K562 (cell line): ENCODE measurements around the gene LRRC74B. TPM values are rescaled to one million over a fixed set of nuclear protein-coding genes. Genes with fewer than 3 reads are reported as not detected.

Experiments used
- ILK ChIP-seq: fragments of 450-650 bp; IDR thresholded peaks from 2 replicates; pipeline ENCODE4 v1.6.1; 2016; ENCODE audit warnings: missing genetic modification characterization, low read depth, mild to moderate bottlenecking, missing compliant biosample characterization, moderate library complexity, borderline replicate concordance
- KDM5B ChIP-seq: fragments of 200-600 bp; sonication (generic); IDR thresholded peaks from 2 replicates; pipeline ENCODE4 v1.6.1; 2012; ENCODE audit warnings: low read depth, mild to moderate bottlenecking, moderate library complexity, low read length, control low read depth, inconsistent platforms; ENCODE audit not compliant: insufficient replicate concordance
- RFX1 ChIP-seq: fragments of 450-650 bp; IDR thresholded peaks from 2 replicates; pipeline ENCODE4 v1.6.1; 2016; ENCODE audit warnings: mild to moderate bottlenecking, moderate library complexity
- polyA plus RNA-seq, 8 experiments: library from polyadenylated mRNA; depleted of rRNA in 4 of 8; stranded (reverse) in 5 of 8; unstranded in 3 of 8; fragments of >200 nt; fragmentation: Nextera tagmentation in 2 of 8; fragmentation: Illumina TruSeq in 1 of 8; extraction: Ambion mirVana in 2 of 8; extraction: Trizol in 1 of 8; gene quantifications; 2 replicates each; pipeline versions ENCODE4 v1.2.1 to v1.2.3, GENCODE V29; 2011 to 2014; ENCODE audit warnings: inconsistent platforms in 1 of 8, missing spikeins in 1 of 8
- total RNA-seq, 7 experiments: library from RNA; depleted of rRNA in 6 of 7; stranded (reverse); fragments of >200 nt in 6 of 7; fragmentation: Illumina TruSeq in 2 of 7; extraction: Trizol in 2 of 7; gene quantifications; 2 replicates each; pipeline versions ENCODE4 v1.2.1 to v1.2.3, GENCODE V29; 2011 to 2021; ENCODE audit warnings: low replicate concordance in 1 of 7
- TF ChIP-seq, protein P1 (sequence below), 2 experiments: fragments of 450-650 bp; formaldehyde crosslinking in 1 of 2; IDR thresholded peaks; 2 replicates each; pipeline versions ENCODE4 v1.4.0 to v1.6.1; 2014 to 2020; ENCODE audit warnings: mild to moderate bottlenecking in 2 of 2, borderline replicate concordance in 1 of 2, low read depth in 1 of 2
- TF ChIP-seq, protein P2 (sequence below): sonication (generic); formaldehyde crosslinking; IDR thresholded peaks from 2 replicates; pipeline ENCODE4 v1.8.0; 2023; ENCODE audit warnings: mild to moderate bottlenecking, missing genetic modification reagents
- TF ChIP-seq, protein P3 (sequence below): fragments of 450-650 bp; formaldehyde crosslinking; IDR thresholded peaks from 2 replicates; pipeline ENCODE4 v1.4.0; 2022; ENCODE audit warnings: mild to moderate bottlenecking, moderate library complexity
- TF ChIP-seq, protein P4 (sequence below): sonication (generic); formaldehyde crosslinking; IDR thresholded peaks from 2 replicates; pipeline ENCODE4 v1.8.1; 2023; ENCODE audit warnings: mild to moderate bottlenecking, missing genetic modification reagents, moderate library complexity

Gene LRRC74B
- total and polyA plus RNA-seq, 9 of the 15 experiments (the other 6 are each of a cell fraction or from before 2014, with no cell fraction given), result not detected

DNA sequence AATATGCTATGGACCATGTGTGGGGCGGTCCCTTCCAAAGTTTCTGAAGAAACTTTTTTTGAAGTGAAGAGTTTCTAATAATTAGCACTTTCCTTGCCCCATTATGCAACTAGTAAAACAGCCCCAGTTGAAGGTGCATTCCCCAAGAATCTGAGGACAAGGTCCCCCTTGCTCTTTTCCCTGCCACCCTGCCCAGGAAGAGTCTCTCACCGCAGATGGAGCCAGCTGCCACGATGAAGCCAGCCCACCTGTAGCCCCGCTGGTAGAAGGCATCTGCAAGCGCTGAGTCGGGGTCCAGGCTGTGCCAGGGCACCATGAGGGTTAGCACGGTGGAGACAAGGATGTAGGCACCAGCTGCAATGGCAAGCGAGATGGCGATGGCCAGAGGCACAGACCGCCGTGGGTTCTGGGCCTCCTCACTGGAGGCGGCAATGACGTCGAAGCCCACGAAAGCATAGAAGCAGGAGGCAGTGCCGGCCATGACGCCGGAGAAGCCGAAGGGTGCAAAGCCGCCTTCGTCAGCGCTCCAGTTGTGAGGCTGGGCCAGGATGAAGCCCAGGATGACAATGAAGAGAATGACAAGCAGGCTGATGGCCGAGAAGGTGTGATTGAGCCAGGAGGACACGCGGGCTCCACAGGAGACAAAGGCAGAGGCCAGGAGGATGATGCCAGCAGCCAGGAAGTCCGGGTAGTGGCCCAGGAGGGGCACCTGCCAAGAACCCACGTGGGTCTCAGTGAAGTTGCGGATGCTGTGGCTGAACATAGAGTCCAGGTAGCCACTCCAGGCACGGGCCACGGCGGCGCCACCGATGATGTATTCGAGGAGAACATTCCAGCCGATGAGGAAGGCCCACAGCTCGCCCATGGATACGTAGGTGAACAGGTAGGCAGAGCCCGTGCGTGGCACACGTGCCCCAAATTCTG is 14.9 kb upstream of the LRRC74B start (continued):
- TF ChIP-seq, protein P1, sequence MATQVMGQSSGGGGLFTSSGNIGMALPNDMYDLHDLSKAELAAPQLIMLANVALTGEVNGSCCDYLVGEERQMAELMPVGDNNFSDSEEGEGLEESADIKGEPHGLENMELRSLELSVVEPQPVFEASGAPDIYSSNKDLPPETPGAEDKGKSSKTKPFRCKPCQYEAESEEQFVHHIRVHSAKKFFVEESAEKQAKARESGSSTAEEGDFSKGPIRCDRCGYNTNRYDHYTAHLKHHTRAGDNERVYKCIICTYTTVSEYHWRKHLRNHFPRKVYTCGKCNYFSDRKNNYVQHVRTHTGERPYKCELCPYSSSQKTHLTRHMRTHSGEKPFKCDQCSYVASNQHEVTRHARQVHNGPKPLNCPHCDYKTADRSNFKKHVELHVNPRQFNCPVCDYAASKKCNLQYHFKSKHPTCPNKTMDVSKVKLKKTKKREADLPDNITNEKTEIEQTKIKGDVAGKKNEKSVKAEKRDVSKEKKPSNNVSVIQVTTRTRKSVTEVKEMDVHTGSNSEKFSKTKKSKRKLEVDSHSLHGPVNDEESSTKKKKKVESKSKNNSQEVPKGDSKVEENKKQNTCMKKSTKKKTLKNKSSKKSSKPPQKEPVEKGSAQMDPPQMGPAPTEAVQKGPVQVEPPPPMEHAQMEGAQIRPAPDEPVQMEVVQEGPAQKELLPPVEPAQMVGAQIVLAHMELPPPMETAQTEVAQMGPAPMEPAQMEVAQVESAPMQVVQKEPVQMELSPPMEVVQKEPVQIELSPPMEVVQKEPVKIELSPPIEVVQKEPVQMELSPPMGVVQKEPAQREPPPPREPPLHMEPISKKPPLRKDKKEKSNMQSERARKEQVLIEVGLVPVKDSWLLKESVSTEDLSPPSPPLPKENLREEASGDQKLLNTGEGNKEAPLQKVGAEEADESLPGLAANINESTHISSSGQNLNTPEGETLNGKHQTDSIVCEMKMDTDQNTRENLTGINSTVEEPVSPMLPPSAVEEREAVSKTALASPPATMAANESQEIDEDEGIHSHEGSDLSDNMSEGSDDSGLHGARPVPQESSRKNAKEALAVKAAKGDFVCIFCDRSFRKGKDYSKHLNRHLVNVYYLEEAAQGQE (IDR thresholded peaks at IDR 0.05; ENCODE audit: borderline replicate concordance), result no peak; the same call in 1 of the 2 replicates
- TF ChIP-seq, protein P1 (CRISPR knock-in tag; IDR thresholded peaks at IDR 0.05; ENCODE audit: low read depth), result 0 out of 2 replicates have a peak, but pooled peaks have one; percentile 18
- TF ChIP-seq KDM5B (no peak), ILK (tag) (no peak), RFX1 (no peak)
- TF ChIP-seq, protein P2, sequence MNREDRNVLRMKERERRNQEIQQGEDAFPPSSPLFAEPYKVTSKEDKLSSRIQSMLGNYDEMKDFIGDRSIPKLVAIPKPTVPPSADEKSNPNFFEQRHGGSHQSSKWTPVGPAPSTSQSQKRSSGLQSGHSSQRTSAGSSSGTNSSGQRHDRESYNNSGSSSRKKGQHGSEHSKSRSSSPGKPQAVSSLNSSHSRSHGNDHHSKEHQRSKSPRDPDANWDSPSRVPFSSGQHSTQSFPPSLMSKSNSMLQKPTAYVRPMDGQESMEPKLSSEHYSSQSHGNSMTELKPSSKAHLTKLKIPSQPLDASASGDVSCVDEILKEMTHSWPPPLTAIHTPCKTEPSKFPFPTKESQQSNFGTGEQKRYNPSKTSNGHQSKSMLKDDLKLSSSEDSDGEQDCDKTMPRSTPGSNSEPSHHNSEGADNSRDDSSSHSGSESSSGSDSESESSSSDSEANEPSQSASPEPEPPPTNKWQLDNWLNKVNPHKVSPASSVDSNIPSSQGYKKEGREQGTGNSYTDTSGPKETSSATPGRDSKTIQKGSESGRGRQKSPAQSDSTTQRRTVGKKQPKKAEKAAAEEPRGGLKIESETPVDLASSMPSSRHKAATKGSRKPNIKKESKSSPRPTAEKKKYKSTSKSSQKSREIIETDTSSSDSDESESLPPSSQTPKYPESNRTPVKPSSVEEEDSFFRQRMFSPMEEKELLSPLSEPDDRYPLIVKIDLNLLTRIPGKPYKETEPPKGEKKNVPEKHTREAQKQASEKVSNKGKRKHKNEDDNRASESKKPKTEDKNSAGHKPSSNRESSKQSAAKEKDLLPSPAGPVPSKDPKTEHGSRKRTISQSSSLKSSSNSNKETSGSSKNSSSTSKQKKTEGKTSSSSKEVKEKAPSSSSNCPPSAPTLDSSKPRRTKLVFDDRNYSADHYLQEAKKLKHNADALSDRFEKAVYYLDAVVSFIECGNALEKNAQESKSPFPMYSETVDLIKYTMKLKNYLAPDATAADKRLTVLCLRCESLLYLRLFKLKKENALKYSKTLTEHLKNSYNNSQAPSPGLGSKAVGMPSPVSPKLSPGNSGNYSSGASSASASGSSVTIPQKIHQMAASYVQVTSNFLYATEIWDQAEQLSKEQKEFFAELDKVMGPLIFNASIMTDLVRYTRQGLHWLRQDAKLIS, result no peak
- TF ChIP-seq, protein P3, sequence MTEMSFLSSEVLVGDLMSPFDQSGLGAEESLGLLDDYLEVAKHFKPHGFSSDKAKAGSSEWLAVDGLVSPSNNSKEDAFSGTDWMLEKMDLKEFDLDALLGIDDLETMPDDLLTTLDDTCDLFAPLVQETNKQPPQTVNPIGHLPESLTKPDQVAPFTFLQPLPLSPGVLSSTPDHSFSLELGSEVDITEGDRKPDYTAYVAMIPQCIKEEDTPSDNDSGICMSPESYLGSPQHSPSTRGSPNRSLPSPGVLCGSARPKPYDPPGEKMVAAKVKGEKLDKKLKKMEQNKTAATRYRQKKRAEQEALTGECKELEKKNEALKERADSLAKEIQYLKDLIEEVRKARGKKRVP (CRISPR knock-in tag), result no peak
- TF ChIP-seq, protein P4, sequence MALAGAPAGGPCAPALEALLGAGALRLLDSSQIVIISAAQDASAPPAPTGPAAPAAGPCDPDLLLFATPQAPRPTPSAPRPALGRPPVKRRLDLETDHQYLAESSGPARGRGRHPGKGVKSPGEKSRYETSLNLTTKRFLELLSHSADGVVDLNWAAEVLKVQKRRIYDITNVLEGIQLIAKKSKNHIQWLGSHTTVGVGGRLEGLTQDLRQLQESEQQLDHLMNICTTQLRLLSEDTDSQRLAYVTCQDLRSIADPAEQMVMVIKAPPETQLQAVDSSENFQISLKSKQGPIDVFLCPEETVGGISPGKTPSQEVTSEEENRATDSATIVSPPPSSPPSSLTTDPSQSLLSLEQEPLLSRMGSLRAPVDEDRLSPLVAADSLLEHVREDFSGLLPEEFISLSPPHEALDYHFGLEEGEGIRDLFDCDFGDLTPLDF, result 0 out of 2 replicates have a peak, but pooled peaks have one; percentile 24
